Lower leg skin (tissue), 3 donors: ENCODE measurements around the gene SNTA1.

ENCODE experiments used
- POLR2A ChIP-seq, 2 donors: fragments of 450-650 bp; IDR thresholded peaks; one replicate each; pipeline ENCODE4 v1.6.1; 2016 to 2017; ENCODE audit warnings: antibody characterized with exemption in 2 of 2, mild to moderate bottlenecking in 1 of 2, moderate library complexity in 1 of 2
- TF ChIP-seq, protein P1 (sequence below), 3 donors: fragments of 450-650 bp; IDR thresholded peaks; one replicate each; pipeline ENCODE4 v1.5.1; 2016; ENCODE audit warnings: antibody characterized with exemption in 3 of 3, mild to moderate bottlenecking in 3 of 3, moderate library complexity in 2 of 3

DNA sequence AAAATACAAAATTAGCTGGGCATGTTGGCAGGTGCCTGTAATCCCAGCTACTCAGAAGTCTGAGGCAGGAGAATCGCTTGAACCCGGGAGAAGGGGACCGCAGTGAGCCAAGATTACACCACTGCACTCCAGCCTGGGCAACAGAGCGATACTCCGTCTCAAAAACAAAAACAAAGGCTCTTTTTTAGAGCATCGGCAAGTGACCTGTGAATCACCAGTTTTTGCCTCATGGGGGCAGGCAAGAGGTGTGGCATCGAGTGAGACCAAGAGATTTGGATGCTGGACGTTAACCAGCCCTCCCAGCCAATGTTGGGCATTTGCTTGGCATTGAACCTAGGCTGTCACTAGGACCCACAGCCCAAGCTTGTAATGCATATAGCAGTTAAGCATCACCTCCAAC is 27.6 kb downstream of the SNTA1 start:
- TF ChIP-seq, protein P1, sequence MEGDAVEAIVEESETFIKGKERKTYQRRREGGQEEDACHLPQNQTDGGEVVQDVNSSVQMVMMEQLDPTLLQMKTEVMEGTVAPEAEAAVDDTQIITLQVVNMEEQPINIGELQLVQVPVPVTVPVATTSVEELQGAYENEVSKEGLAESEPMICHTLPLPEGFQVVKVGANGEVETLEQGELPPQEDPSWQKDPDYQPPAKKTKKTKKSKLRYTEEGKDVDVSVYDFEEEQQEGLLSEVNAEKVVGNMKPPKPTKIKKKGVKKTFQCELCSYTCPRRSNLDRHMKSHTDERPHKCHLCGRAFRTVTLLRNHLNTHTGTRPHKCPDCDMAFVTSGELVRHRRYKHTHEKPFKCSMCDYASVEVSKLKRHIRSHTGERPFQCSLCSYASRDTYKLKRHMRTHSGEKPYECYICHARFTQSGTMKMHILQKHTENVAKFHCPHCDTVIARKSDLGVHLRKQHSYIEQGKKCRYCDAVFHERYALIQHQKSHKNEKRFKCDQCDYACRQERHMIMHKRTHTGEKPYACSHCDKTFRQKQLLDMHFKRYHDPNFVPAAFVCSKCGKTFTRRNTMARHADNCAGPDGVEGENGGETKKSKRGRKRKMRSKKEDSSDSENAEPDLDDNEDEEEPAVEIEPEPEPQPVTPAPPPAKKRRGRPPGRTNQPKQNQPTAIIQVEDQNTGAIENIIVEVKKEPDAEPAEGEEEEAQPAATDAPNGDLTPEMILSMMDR (IDR thresholded peaks at IDR 0.05), result no peak
- no peak for TF ChIP-seq POLR2A (IDR thresholded peaks at IDR 0.05)
